ENCODE measurements around the gene MYCBP2.

DNA sequence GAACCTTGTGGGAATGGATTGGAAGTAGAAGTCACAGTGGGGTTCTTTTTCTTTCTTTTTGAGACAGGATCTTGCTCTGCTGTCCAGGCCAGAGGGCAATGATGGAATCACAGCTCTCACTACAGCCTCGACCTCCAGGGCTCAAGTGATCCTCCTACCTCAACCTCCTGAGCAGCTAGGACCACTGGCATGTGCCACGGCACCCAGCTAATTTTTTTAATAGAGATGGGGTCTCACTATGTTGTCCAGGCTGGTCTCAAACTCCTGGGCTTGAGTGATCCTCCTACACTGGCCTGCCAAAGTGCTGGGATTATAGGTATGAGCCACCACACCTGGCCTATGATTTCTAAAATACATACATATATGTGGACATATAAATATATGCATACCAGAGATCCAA, 111.4 kb downstream of the MYCBP2 start:
- TF ChIP-seq CTCF (conservative IDR thresholded peaks at IDR 0.05 in 1 of 2, IDR thresholded peaks at IDR 0.05 in 1 of 2; ENCODE audit: low read depth in 1 of 2, low read length in 2 of 2): no peak
- TF ChIP-seq EZH2 (IDR thresholded peaks at IDR 0.05; ENCODE audit: low read length, missing control alignments): no peak

Data from fibroblast of lung (primary cell).